Measurements from ENCODE around the gene KCNK16.

The KCNK16 gene

GRCh38 chr6:39322306-39322850 is at the start of gene KCNK16:
KCNK16 (minus strand) TSS chr6:39322702; CDS start chr6:39322540, 162 bp downstream.
- DNase-seq = no peak
- Mint-ChIP-seq H3K9me3 (no peaks in the 10 kb centered on the region), H3K4me1 (ENCODE audit: low read depth) (no peaks in the 10 kb centered on the region), H3K27ac (no peak within 1 kb of the TSS), H3K36me3 (ENCODE audit: low read depth) (no peaks in the 10 kb centered on the region), H3K4me3 (no peak within 1 kb of the TSS), H3K27me3 (peaks cover 28% of the 10 kb centered on the region)

DNA sequence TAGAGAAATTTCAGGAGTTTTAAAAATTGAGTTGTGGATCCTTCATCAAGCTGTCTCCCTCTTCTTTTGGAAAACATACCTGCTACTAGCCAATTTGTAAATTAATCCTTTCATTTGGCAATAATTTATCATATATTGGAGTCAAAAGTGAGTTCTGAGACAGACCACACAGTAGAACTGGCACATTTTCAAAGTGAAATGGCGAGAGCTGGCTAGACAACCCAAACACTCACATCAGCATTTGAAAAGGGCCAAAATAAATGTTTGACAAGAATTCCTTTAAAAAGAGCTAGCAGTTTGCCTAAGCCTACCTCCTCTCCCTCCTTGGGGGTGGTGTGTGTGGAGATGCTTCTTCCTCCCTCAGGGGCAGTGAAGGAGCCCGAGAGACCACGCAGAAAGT is 47.9 kb upstream of the KCNK16 start:
- no peak for DNase-seq
- H3K27ac Mint-ChIP-seq = no peak overlapping the region
- H3K4me1 Mint-ChIP-seq (ENCODE audit: low read depth) = no peaks in the 10 kb centered on the region
- H3K4me3 Mint-ChIP-seq = no peak overlapping the region
- peaks cover 7% of the 10 kb centered on the region for H3K27me3 Mint-ChIP-seq
- no peaks in the 10 kb centered on the region for H3K36me3 Mint-ChIP-seq (ENCODE audit: low read depth)
- H3K9me3 Mint-ChIP-seq = no peaks in the 10 kb centered on the region

GRCh38 chr6:39369987-39370386 is 47.5 kb upstream of the KCNK16 start:
- H3K4me1 Mint-ChIP-seq (ENCODE audit: low read depth) = no peaks in the 10 kb centered on the region
- H3K27me3 Mint-ChIP-seq = peaks cover 11% of the 10 kb centered on the region
- no peak for DNase-seq
- H3K9me3 Mint-ChIP-seq = no peaks in the 10 kb centered on the region
- no peak overlapping the region for H3K27ac Mint-ChIP-seq
- no peak overlapping the region for H3K4me3 Mint-ChIP-seq
- H3K36me3 Mint-ChIP-seq (ENCODE audit: low read depth) = no peaks in the 10 kb centered on the region

- no peak for DNase-seq
- Mint-ChIP-seq H3K4me1 (ENCODE audit: low read depth) (no peaks in the 10 kb centered on the region), H3K27ac (no peak overlapping the region), H3K27me3 (peaks cover 17% of the 10 kb centered on the region), H3K36me3 (ENCODE audit: low read depth) (no peaks in the 10 kb centered on the region), H3K4me3 (no peak overlapping the region), H3K9me3 (no peaks in the 10 kb centered on the region)
Observed at GRCh38 chr6:39367700-39368099, 45.2 kb upstream of the KCNK16 start.

- Mint-ChIP-seq H3K9me3 (no peaks in the 10 kb centered on the region), H3K36me3 (ENCODE audit: low read depth) (no peaks in the 10 kb centered on the region), H3K4me3 (no peak overlapping the region)
Observed at GRCh38 chr6:39366931-39367618, 44.6 kb upstream of the KCNK16 start.

DNA sequence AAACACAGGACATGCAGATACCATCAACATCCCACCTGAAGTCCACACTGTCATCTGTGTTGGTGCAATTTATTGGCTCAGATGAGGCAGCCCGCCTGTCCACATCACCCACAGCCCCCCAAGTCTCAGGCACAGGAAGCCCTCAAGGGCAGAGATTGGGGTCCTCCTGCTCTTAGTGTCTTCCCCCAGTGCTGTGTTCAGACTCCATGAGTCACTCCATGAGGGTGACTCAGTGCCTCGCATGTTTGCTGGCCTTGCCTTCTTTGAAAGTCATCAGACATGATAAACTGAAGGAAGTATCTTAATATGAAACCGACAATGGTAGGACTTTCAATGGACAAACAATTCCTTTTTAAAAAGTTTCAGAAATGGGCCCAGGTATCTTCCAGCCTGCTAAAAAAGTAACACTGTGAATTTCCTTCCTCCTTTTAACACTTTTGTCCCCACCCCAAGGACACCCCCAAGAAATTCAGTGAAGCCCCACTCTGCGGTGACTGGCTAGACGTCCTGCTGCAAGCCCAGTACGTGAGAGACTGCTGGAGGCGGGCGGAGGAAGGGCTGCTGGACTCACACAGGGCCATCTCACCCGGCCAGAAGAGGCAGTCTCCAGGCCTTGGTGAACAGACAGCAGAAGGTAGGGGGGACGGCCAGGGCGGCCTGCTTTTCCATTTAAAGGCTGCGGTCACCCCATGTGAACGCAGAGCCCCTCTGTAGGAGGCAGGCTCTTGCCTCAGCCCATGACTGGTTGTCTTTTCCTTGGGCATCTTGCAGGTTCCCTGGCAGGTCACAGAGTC is 43.0 kb upstream of the KCNK16 start:
- Mint-ChIP-seq H3K9me3 (no peaks in the 10 kb centered on the region), H3K4me1 (ENCODE audit: low read depth) (peaks cover 3% of the 10 kb centered on the region), H3K36me3 (ENCODE audit: low read depth) (no peaks in the 10 kb centered on the region), H3K4me3 (no peak overlapping the region), H3K27ac (no peak overlapping the region), H3K27me3 (peaks cover 25% of the 10 kb centered on the region)
- no peak for DNase-seq

More at GRCh38 chr6:39366931-39367618, 44.6 kb upstream of the KCNK16 start:
- no peaks in the 10 kb centered on the region for H3K4me1 Mint-ChIP-seq (ENCODE audit: low read depth)
- H3K27ac Mint-ChIP-seq = no peak overlapping the region
- H3K27me3 Mint-ChIP-seq = peaks cover 17% of the 10 kb centered on the region
- DNase-seq = no peak

GRCh38 chr6:39363280-39363679 is 40.8 kb upstream of the KCNK16 start:
- no peaks in the 10 kb centered on the region for H3K36me3 Mint-ChIP-seq (ENCODE audit: low read depth)
- H3K9me3 Mint-ChIP-seq = no peaks in the 10 kb centered on the region
- H3K4me1 Mint-ChIP-seq (ENCODE audit: low read depth) = peaks cover 3% of the 10 kb centered on the region
- DNase-seq = no peak
- H3K4me3 Mint-ChIP-seq = no peak overlapping the region
- peaks cover 25% of the 10 kb centered on the region for H3K27me3 Mint-ChIP-seq
- no peak overlapping the region for H3K27ac Mint-ChIP-seq

GRCh38 chr6:39362487-39362865 is 40.0 kb upstream of the KCNK16 start:
- no peak overlapping the region for H3K4me3 Mint-ChIP-seq

GRCh38 chr6:39361657-39362486 is 39.4 kb upstream of the KCNK16 start:
- H3K36me3 Mint-ChIP-seq (ENCODE audit: low read depth) = no peaks in the 10 kb centered on the region
- H3K4me3 Mint-ChIP-seq = no peak overlapping the region
- peaks cover 25% of the 10 kb centered on the region for H3K27me3 Mint-ChIP-seq
- peak; percentile 66 for DNase-seq
- H3K27ac Mint-ChIP-seq = no peak overlapping the region
- no peaks in the 10 kb centered on the region for H3K9me3 Mint-ChIP-seq
- H3K4me1 Mint-ChIP-seq (ENCODE audit: low read depth) = peaks cover 3% of the 10 kb centered on the region

More at GRCh38 chr6:39362487-39362865, 40.0 kb upstream of the KCNK16 start:
- no peaks in the 10 kb centered on the region for H3K9me3 Mint-ChIP-seq
- H3K27me3 Mint-ChIP-seq = peaks cover 25% of the 10 kb centered on the region
- no peak overlapping the region for H3K27ac Mint-ChIP-seq
- H3K4me1 Mint-ChIP-seq (ENCODE audit: low read depth) = peaks cover 3% of the 10 kb centered on the region
- no peaks in the 10 kb centered on the region for H3K36me3 Mint-ChIP-seq (ENCODE audit: low read depth)
- no peak for DNase-seq

DNA sequence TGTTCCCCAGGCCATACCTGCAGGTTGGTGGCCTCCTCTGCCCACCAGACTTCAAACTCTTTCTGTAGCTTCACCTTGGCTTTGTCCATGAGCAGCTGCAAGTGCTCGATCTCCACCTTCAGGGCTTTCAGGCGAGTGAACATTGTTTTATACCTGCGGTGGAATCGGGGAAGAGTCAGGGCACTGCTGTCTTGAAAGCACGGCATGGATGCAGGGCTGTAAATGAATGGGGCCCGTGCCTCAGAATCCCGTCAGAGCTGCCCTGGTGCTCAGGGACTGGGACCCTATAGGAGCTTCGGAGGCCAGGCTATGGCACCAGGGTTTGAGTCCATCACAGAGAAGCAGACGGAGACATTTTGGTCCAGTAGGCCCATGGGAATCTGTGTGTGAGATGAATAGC is 37.9 kb upstream of the KCNK16 start:
- H3K4me1 Mint-ChIP-seq (ENCODE audit: low read depth) = peaks cover 3% of the 10 kb centered on the region
- H3K4me3 Mint-ChIP-seq = no peak overlapping the region
- H3K36me3 Mint-ChIP-seq (ENCODE audit: low read depth) = no peaks in the 10 kb centered on the region
- DNase-seq = no peak
- H3K27me3 Mint-ChIP-seq = peaks cover 23% of the 10 kb centered on the region
- no peaks in the 10 kb centered on the region for H3K9me3 Mint-ChIP-seq
- no peak overlapping the region for H3K27ac Mint-ChIP-seq

- H3K27me3 Mint-ChIP-seq = peaks cover 15% of the 10 kb centered on the region
- H3K4me3 Mint-ChIP-seq = no peak overlapping the region
- DNase-seq = no peak
- H3K9me3 Mint-ChIP-seq = no peaks in the 10 kb centered on the region
- peaks cover 3% of the 10 kb centered on the region for H3K4me1 Mint-ChIP-seq (ENCODE audit: low read depth)
- H3K36me3 Mint-ChIP-seq (ENCODE audit: low read depth) = no peaks in the 10 kb centered on the region
- H3K27ac Mint-ChIP-seq = no peak overlapping the region
Observed at GRCh38 chr6:39357998-39358686, 35.6 kb upstream of the KCNK16 start.

- Mint-ChIP-seq H3K36me3 (ENCODE audit: low read depth) (no peaks in the 10 kb centered on the region), H3K4me1 (ENCODE audit: low read depth) (no peaks in the 10 kb centered on the region), H3K9me3 (no peaks in the 10 kb centered on the region), H3K27ac (no peak overlapping the region), H3K27me3 (no peaks in the 10 kb centered on the region), H3K4me3 (no peak overlapping the region)
- no peak for DNase-seq
Observed at GRCh38 chr6:39353698-39354315, 31.3 kb upstream of the KCNK16 start.

GRCh38 chr6:39350723-39351505 is 28.4 kb upstream of the KCNK16 start:
- no peaks in the 10 kb centered on the region for H3K4me1 Mint-ChIP-seq (ENCODE audit: low read depth)

More at GRCh38 chr6:39350723-39351505, 28.4 kb upstream of the KCNK16 start:
- Mint-ChIP-seq H3K4me3 (no peak overlapping the region), H3K36me3 (ENCODE audit: low read depth) (no peaks in the 10 kb centered on the region), H3K27ac (no peak overlapping the region), H3K27me3 (no peaks in the 10 kb centered on the region), H3K9me3 (no peaks in the 10 kb centered on the region)
- no peak for DNase-seq
